Measurements from ENCODE around the gene CLTC.

- TF ChIP-seq CTCF (conservative IDR thresholded peaks at IDR 0.05; ENCODE audit: low read length) (no peak), EZH2phosphoT487 (IDR thresholded peaks at IDR 0.05; ENCODE audit: borderline replicate concordance) (no peak)
These were observed 114.5 kb downstream of the CLTC start for GRCh38 chr17:59734226-59734625.

Measured in Loucy (cell line).